DMS153 (cell line): ENCODE results near the gene GLE1.

Source experiments
- DNase-seq: peaks from one replicate; lab custom pipeline; 2025; lab: John Stamatoyannopoulos, UW

Gene GLE1

GRCh38 chr9:128504485-128505413 is at the start of gene GLE1:
TSS of gene GLE1 (plus strand) at chr9:128504719. CDS start at chr9:128504806, 87 bp downstream.
- peak; percentile 75 for DNase-seq

- no peak for DNase-seq
These were observed 49.5 kb upstream of the GLE1 start for GRCh38 chr9:128454991-128455390.

- DNase-seq = peak; percentile 96
These were observed 48.5 kb upstream of the GLE1 start, which contains the start of gene ODF2 for GRCh38 chr9:128455849-128456612. TSS of gene ODF2 (plus strand) at chr9:128456006. CDS start at chr9:128456092, 86 bp downstream.

GRCh38 chr9:128456613-128457061 is 47.9 kb upstream of the GLE1 start:
- DNase-seq = peak; percentile 36

GRCh38 chr9:128457207-128457606 is 47.3 kb upstream of the GLE1 start:
- no peak for DNase-seq

GRCh38 chr9:128459011-128459410 is 45.5 kb upstream of the GLE1 start:
- DNase-seq = no peak

GRCh38 chr9:128469070-128469469 is 35.4 kb upstream of the GLE1 start:
- DNase-seq = no peak

GRCh38 chr9:128470560-128470959 is 34.0 kb upstream of the GLE1 start:
- no peak for DNase-seq

GRCh38 chr9:128473104-128473503 is 31.4 kb upstream of the GLE1 start:
- no peak for DNase-seq

GRCh38 chr9:128475867-128476266 is 28.7 kb upstream of the GLE1 start:
- no peak for DNase-seq

GRCh38 chr9:128479262-128479661 is 25.3 kb upstream of the GLE1 start:
- DNase-seq = no peak

- no peak for DNase-seq
These were observed 23.0 kb upstream of the GLE1 start for GRCh38 chr9:128481561-128481960.

GRCh38 chr9:128482186-128482585 is 22.3 kb upstream of the GLE1 start:
- DNase-seq = no peak

- DNase-seq = no peak
These were observed 19.7 kb upstream of the GLE1 start for GRCh38 chr9:128484686-128485413.

- no peak for DNase-seq
These were observed 19.1 kb upstream of the GLE1 start for GRCh38 chr9:128485414-128485855.

GRCh38 chr9:128486201-128486600 is 18.3 kb upstream of the GLE1 start:
- DNase-seq = no peak

GRCh38 chr9:128493424-128493823 is 11.1 kb upstream of the GLE1 start:
- no peak for DNase-seq

- DNase-seq = peak; percentile 50
These were observed 10.3 kb upstream of the GLE1 start for GRCh38 chr9:128494108-128494745.

GRCh38 chr9:128494746-128495129 is 9.8 kb upstream of the GLE1 start:
- DNase-seq = no peak

GRCh38 chr9:128495296-128495695 is 9.2 kb upstream of the GLE1 start:
- no peak for DNase-seq

- DNase-seq = no peak
These were observed 8.6 kb upstream of the GLE1 start for GRCh38 chr9:128495804-128496417.
